IMR-90 (cell line): ENCODE measurements around the gene ZNF579. TPM values are rescaled to one million over a fixed set of nuclear protein-coding genes. Genes with fewer than 3 reads are reported as not detected.

ENCODE experiments used
- ATAC-seq: fragments of 200-7000 bp; cut with Tn5 transposase; 2 replicates; pipeline ENCODE4 v1.9.1; 2020; ENCODE audit warnings: low read depth, mild to moderate bottlenecking, moderate library complexity
- BruUV-seq: library from RNA; stranded (reverse); fragments of 400-500 nt; replicated peaks from 2 replicates; lab custom pipeline; 2021; lab: Mats Ljungman, UMichigan
- CTCF ChIA-PET: fragments of 300-600 bp; formaldehyde crosslinking; extraction: SDS; loops from one replicate; lab custom pipeline; 2021; ENCODE audit warnings: antibody characterized with exemption; lab: Yijun Ruan, JAX
- POLR2A ChIA-PET: fragments of 300-600 bp; sonication (Branson Sonifier 250); formaldehyde crosslinking; loops from one replicate; lab custom pipeline; 2022; ENCODE audit warnings: antibody characterized with exemption; ENCODE audit not compliant: unreplicated experiment; lab: Charles Lee
- DNase-seq: peaks from one replicate; pipeline ENCODE4 v3.0.0; 2013
- H2AFZ ChIP-seq: replicated peaks from 2 replicates; pipeline ENCODE3; 2013; ENCODE audit warnings: low read length, mild to moderate bottlenecking; ENCODE audit not compliant: poor library complexity
- H2AK5ac ChIP-seq: 2 replicates; pipeline ENCODE4 v1.6.1; 2013; ENCODE audit warnings: low read depth, low read length, inconsistent platforms
- H2AK9ac ChIP-seq: replicated peaks from 2 replicates; pipeline ENCODE3; 2013; ENCODE audit warnings: mild to moderate bottlenecking, low read depth, low read length, moderate library complexity; ENCODE audit not compliant: poor library complexity
- H2BK120ac ChIP-seq: 2 replicates; pipeline ENCODE4 v1.6.1; 2013; ENCODE audit warnings: low read depth, low read length, inconsistent platforms
- H2BK15ac ChIP-seq: 3 replicates; pipeline ENCODE4 v1.6.1; 2013; ENCODE audit warnings: low read depth, low read length, inconsistent platforms
- H2BK20ac ChIP-seq: 2 replicates; pipeline ENCODE4 v1.6.1; 2013; ENCODE audit warnings: low read depth, mild to moderate bottlenecking, inconsistent platforms, low read length, moderate library complexity
- H2BK5ac ChIP-seq: 2 replicates; pipeline ENCODE4 v1.6.1; 2013; ENCODE audit warnings: mild to moderate bottlenecking, low read depth, low read length, inconsistent platforms; ENCODE audit not compliant: poor library complexity, severe bottlenecking
- H3K14ac ChIP-seq: replicated peaks from 2 replicates; pipeline ENCODE4 v1.6.1; 2013; ENCODE audit warnings: low read depth, low read length, inconsistent platforms
- H3K18ac ChIP-seq: 2 replicates; pipeline ENCODE4 v1.6.1; 2013; ENCODE audit warnings: low read depth, low read length, control low read depth
- H3K23ac ChIP-seq: 2 replicates; pipeline ENCODE4 v1.6.1; 2013; ENCODE audit warnings: low read depth, low read length, inconsistent platforms
- H3K27ac ChIP-seq: 2 replicates; pipeline ENCODE4 v1.5.1; 2013; ENCODE audit warnings: mild to moderate bottlenecking, control low read depth, low read length; ENCODE audit not compliant: insufficient read depth
- H3K27me3 ChIP-seq: 2 replicates; pipeline ENCODE4 v1.6.1; 2013; ENCODE audit warnings: low read length; ENCODE audit not compliant: control insufficient read depth, insufficient read depth
- H3K36me3 ChIP-seq: 2 replicates; pipeline ENCODE4 v1.6.1; 2013; ENCODE audit warnings: low read length, mixed read lengths; ENCODE audit not compliant: control insufficient read depth, insufficient read depth
- H3K4ac ChIP-seq: 2 replicates; pipeline ENCODE4 v1.6.1; 2013; ENCODE audit warnings: low read depth, low read length, inconsistent platforms
- H3K4me1 ChIP-seq: 2 replicates; pipeline ENCODE4 v1.6.1; 2013; ENCODE audit warnings: low read length, mixed read lengths; ENCODE audit not compliant: control insufficient read depth, insufficient read depth
- H3K4me2 ChIP-seq: 2 replicates; pipeline ENCODE4 v1.6.1; 2013; ENCODE audit warnings: low read depth, mild to moderate bottlenecking, control low read depth, low read length, moderate library complexity
- H3K4me3 ChIP-seq: 2 replicates; pipeline ENCODE4 v1.5.1; 2013; ENCODE audit warnings: low read depth, mild to moderate bottlenecking, control low read depth, low read length, moderate library complexity; ENCODE audit not compliant: insufficient read depth
- H3K56ac ChIP-seq: 2 replicates; pipeline ENCODE4 v1.6.1; 2013; ENCODE audit warnings: low read length, inconsistent platforms; ENCODE audit not compliant: insufficient read depth; ENCODE audit errors: extremely low read depth
- H3K79me1 ChIP-seq, 2 experiments: 2 replicates each; pipeline ENCODE4 v1.6.1; 2013; ENCODE audit warnings: low read length in 2 of 2, inconsistent platforms in 1 of 2, low read depth in 1 of 2
- H3K9ac ChIP-seq: 2 replicates; pipeline ENCODE4 v1.6.1; 2013; ENCODE audit warnings: low read depth, low read length, control low read depth
- H3K9me1 ChIP-seq: 2 replicates; pipeline ENCODE4 v1.6.1; 2013; ENCODE audit warnings: low read length, inconsistent platforms; ENCODE audit not compliant: insufficient read depth
- H3K9me3 ChIP-seq: 2 replicates; pipeline ENCODE4 v1.6.1; 2013; ENCODE audit warnings: low read length; ENCODE audit not compliant: control insufficient read depth, insufficient read depth
- H4K20me1 ChIP-seq: 2 replicates; pipeline ENCODE4 v1.6.1; 2013; ENCODE audit warnings: low read length, inconsistent platforms; ENCODE audit not compliant: insufficient read depth
- H4K5ac ChIP-seq: 2 replicates; pipeline ENCODE4 v1.6.1; 2013; ENCODE audit warnings: mild to moderate bottlenecking, low read depth, low read length, control low read depth
- H4K8ac ChIP-seq, 2 experiments: 2 replicates each; pipeline ENCODE4 v1.6.1; 2013; ENCODE audit warnings: low read depth in 2 of 2, low read length in 2 of 2, control low read depth in 1 of 2, inconsistent platforms in 1 of 2
- H4K91ac ChIP-seq: 2 replicates; pipeline ENCODE4 v1.6.1; 2013; ENCODE audit warnings: low read depth, low read length, inconsistent platforms; ENCODE audit not compliant: insufficient read depth
- BHLHE40 ChIP-seq: fragments of 150-350 bp; IDR thresholded peaks from 2 replicates; pipeline ENCODE4 v1.6.1; 2016; ENCODE audit warnings: mild to moderate bottlenecking, low read depth, low read length
- CEBPB ChIP-seq: IDR thresholded peaks from 2 replicates; pipeline ENCODE4 v1.6.1; 2012; ENCODE audit warnings: low read depth, low read length, improper control_type of control experiment
- CHD1 ChIP-seq: IDR thresholded peaks from 2 replicates; pipeline ENCODE4 v1.6.1; 2012; ENCODE audit warnings: low read depth, low read length, improper control_type of control experiment
- ELK1 ChIP-seq: fragments of 150-350 bp; IDR thresholded peaks from 2 replicates; pipeline ENCODE4 v1.6.1; 2016; ENCODE audit warnings: low read depth, mild to moderate bottlenecking, low read length, moderate library complexity, borderline replicate concordance
- MAZ ChIP-seq: IDR thresholded peaks from 2 replicates; pipeline ENCODE4 v1.6.1; 2012; ENCODE audit warnings: low read depth, mild to moderate bottlenecking, low read length, improper control_type of control experiment, moderate library complexity, borderline replicate concordance
- MXI1 ChIP-seq: IDR thresholded peaks from 2 replicates; pipeline ENCODE4 v1.6.1; 2012; ENCODE audit warnings: low read depth, mild to moderate bottlenecking, low read length, moderate library complexity, borderline replicate concordance
- NFE2L2 ChIP-seq: fragments of 150-350 bp; IDR thresholded peaks from 2 replicates; pipeline ENCODE4 v1.6.1; 2016; ENCODE audit warnings: low read depth, mild to moderate bottlenecking, low read length
- RAD21 ChIP-seq: IDR thresholded peaks from 2 replicates; pipeline ENCODE4 v1.6.1; 2012; ENCODE audit warnings: low read length, improper control_type of control experiment
- RCOR1 ChIP-seq: IDR thresholded peaks from 2 replicates; pipeline ENCODE4 v1.6.1; 2012; ENCODE audit warnings: mild to moderate bottlenecking, low read length, improper control_type of control experiment; ENCODE audit not compliant: insufficient replicate concordance
- WGBS, 2 experiments: methylation state at CpG; one replicate each; pipeline versions ENCODE4 v1.1.5 to v1.1.7; 2013; ENCODE audit warnings: missing lambda C conversion rate in 2 of 2; ENCODE audit not compliant: insufficient read length in 1 of 2; ENCODE audit errors: extremely low coverage in 2 of 2; 5-methylcytosine and 5-hydroxymethylcytosine counted together
- dilution Hi-C: fragments of 300-500 bp; cut with HindIII; formaldehyde crosslinking; loops from one replicate; pipeline ENCODE4 v1.14.3; 2018; ENCODE audit warnings: low sequenced_read_pairs; ENCODE audit not compliant: unreplicated experiment
- in situ Hi-C: fragments of 300-500 bp; cut with MboI; formaldehyde crosslinking; loops from 3 replicates; pipeline ENCODE4 v1.14.3; 2019; ENCODE audit warnings: low sequenced_read_pairs, inconsistent platforms, mixed read lengths
- intact Hi-C: fragments of 100-400 bp; cut with micrococcal nuclease; formaldehyde crosslinking; loops from 2 replicates; pipeline ENCODE4 v1.10.0; 2022
- polyA plus RNA-seq, 3 experiments: library from polyadenylated mRNA; depleted of rRNA; stranded (reverse); fragments of >200 nt; gene quantifications; 2 replicates each; pipeline ENCODE4 v1.2.3, GENCODE V29; 2012; ENCODE audit warnings: low replicate concordance in 1 of 3
- total RNA-seq: library from RNA; depleted of rRNA; stranded (reverse); fragments of >200 nt; gene quantifications from 2 replicates; pipeline ENCODE4 v1.2.3, GENCODE V29; 2012

ZNF579 gene
- total and polyA plus RNA-seq, 2 of the 4 experiments (the other 2 are of a cell fraction): 0.54 to 9.0 TPM

- TF ChIP-seq CEBPB (no peak), ELK1 (no peak), MAZ (no peak), MXI1 (no peak), RCOR1 (no peak), NFE2L2 (no peak), CHD1 (no peak), BHLHE40 (no peak), RAD21 (no peak)
- no TSS peak for BruUV-seq
- Histone ChIP-seq H3K9me1 (0 out of 2 replicates have a peak, but pooled peaks cover 7% of the 10 kb centered on the region), H3K56ac (no peak overlapping the region), H3K23ac (no peak overlapping the region), H4K91ac (no peak overlapping the region), H4K5ac (no peak overlapping the region), H2AFZ (peak overlapping the region; percentile 93), H3K9ac (peak overlapping the region; percentile 71; the same call in 1 of the 2 replicates), H4K20me1 (no peaks in the 10 kb centered on the region; the same call in 1 of the 2 replicates), H2BK20ac (no peak overlapping the region), H3K4me3 (peak overlapping the region; percentile 83), H3K36me3 (peaks cover 13% of the 10 kb centered on the region; the same call in 1 of the 2 replicates), H3K4ac (no peak overlapping the region), H2BK5ac (no peak overlapping the region), H4K8ac (peak overlapping the region; percentile 11 to 50; a peak in 2 of 4 replicates), H3K4me2 (peak overlapping the region; percentile 97), H3K14ac (0 out of 2 replicates have a peak overlapping the region, but pooled peaks have one; percentile 58), H2BK120ac (no peak overlapping the region), H3K4me1 (peaks cover 3% of the 10 kb centered on the region; the same call in 1 of the 2 replicates), H2AK5ac (no peak overlapping the region), H2BK15ac (no peak overlapping the region), H3K9me3 (no peaks in the 10 kb centered on the region), H3K27me3 (no peaks in the 10 kb centered on the region), H2AK9ac (no peak overlapping the region), H3K27ac (no peak overlapping the region), H3K79me1 (peaks cover 7 to 30% of the 10 kb centered on the region in 2 experiments), H3K18ac (no peak overlapping the region)
- in situ Hi-C loops (loop anchor here (25.0 kb wide), 2 partner anchors 338 to 513 kb away; partner anchors contain the start of genes BRSK1, HSPBP1 and PPP1R12C), dilution Hi-C loops (no loop called here), intact Hi-C loops (no loop called here)
- ChIA-PET POLR2A (interaction anchor here (0.9 to 1.0 kb wide), 2 partner anchors 26 to 72 kb away, joined by 3 to 4 read pairs; partner anchors contain the start of gene FIZ1), CTCF (interaction anchor here (2.0 kb wide), 1 partner anchor 19 kb away, joined by 6 read pairs; no protein-coding TSS in a partner anchor)
- ATAC-seq (no peak), DNase-seq (no peak)
- WGBS, 2 experiments: 25% methylated on average over 4 of the region's 11 CpGs; no CpG with 5 or more reads in 1 of the 2 experiments
Measured at GRCh38 chr19:55625004-55625326, 44.3 kb upstream of the ZNF579 start.
